Lower lobe of right lung (tissue), 2 donors: ENCODE results near the gene SLC17A8. TPM values are rescaled to one million over a fixed set of nuclear protein-coding genes. Genes with fewer than 3 reads are reported as not detected.

ENCODE experiments used
- ATAC-seq, 2 donors: fragments of 200-7000 bp; cut with Tn5 transposase; one replicate each; pipeline ENCODE4 v1.9.1; 2020 to 2022; ENCODE audit warnings: mild to moderate bottlenecking in 2 of 2, moderate library complexity in 2 of 2
- DNase-seq: peaks from one replicate; pipeline ENCODE4 v3.0.0-alpha.2; 2020
- H3K27ac ChIP-seq: fragments of 200-600 bp; one replicate; pipeline ENCODE4 v1.8.0; 2022
- H3K27me3 ChIP-seq: fragments of 200-600 bp; one replicate; pipeline ENCODE4 v1.8.0; 2022; ENCODE audit warnings: low read depth
- H3K36me3 ChIP-seq: fragments of 200-600 bp; one replicate; pipeline ENCODE4 v1.8.0; 2022; ENCODE audit warnings: mild to moderate bottlenecking
- H3K4me1 ChIP-seq: fragments of 200-600 bp; one replicate; pipeline ENCODE4 v1.8.0; 2022
- H3K4me3 ChIP-seq: fragments of 200-600 bp; one replicate; pipeline ENCODE4 v1.8.0; 2022; ENCODE audit warnings: mild to moderate bottlenecking
- H3K9me3 ChIP-seq: fragments of 200-600 bp; one replicate; pipeline ENCODE4 v1.8.0; 2022
- intact Hi-C: fragments of 100-400 bp; cut with DNase I; formaldehyde crosslinking; loops from one replicate; pipeline ENCODE4 v1.11.0; 2022
- total RNA-seq: library from RNA; stranded (reverse); fragmentation: NEBNext Ultra II Directional; extraction: Animal tissue kit (Norgen Biotek cat#: 25700); gene quantifications from one replicate; pipeline ENCODE4 v1.2.1, GENCODE V29; 2021
- TF ChIP-seq, protein P1 (sequence below): fragments of 200-600 bp; IDR thresholded peaks from one replicate; pipeline ENCODE4 v1.8.0; 2022; ENCODE audit warnings: antibody characterized with exemption, mild to moderate bottlenecking
- donor health status: DM: no; HTN: yes; CAD: no; lungs with severe emphysema.

SLC17A8 gene
- total RNA-seq, 1 donor from 2014 or later = not detected

DNA sequence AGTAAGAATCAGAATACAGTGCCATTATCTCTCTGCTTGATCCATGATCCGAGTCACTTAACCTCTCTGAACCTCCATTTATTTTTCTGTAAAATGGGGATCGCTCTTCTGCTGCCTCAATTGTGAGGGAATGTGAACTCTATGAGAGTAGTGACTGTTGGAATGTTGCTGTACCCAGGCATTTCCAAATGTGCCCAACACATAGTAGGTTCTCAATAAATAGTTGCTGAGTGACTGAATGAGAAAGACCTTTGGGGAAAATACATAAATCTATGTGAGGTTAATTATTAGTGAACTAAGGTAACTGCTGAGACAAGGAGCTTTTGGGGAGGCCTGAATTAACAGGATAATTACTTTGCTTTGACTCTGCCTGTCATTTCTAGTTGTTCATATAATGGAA lies 82.9 kb downstream of the SLC17A8 start:
- intact Hi-C loops = no loop called here
- Histone ChIP-seq H3K4me1 (no peaks in the 10 kb centered on the region), H3K27ac (no peak overlapping the region), H3K9me3 (no peaks in the 10 kb centered on the region), H3K4me3 (no peak overlapping the region), H3K27me3 (no peaks in the 10 kb centered on the region), H3K36me3 (no peaks in the 10 kb centered on the region)
- DNase-seq = no peak
- TF ChIP-seq, protein P1, sequence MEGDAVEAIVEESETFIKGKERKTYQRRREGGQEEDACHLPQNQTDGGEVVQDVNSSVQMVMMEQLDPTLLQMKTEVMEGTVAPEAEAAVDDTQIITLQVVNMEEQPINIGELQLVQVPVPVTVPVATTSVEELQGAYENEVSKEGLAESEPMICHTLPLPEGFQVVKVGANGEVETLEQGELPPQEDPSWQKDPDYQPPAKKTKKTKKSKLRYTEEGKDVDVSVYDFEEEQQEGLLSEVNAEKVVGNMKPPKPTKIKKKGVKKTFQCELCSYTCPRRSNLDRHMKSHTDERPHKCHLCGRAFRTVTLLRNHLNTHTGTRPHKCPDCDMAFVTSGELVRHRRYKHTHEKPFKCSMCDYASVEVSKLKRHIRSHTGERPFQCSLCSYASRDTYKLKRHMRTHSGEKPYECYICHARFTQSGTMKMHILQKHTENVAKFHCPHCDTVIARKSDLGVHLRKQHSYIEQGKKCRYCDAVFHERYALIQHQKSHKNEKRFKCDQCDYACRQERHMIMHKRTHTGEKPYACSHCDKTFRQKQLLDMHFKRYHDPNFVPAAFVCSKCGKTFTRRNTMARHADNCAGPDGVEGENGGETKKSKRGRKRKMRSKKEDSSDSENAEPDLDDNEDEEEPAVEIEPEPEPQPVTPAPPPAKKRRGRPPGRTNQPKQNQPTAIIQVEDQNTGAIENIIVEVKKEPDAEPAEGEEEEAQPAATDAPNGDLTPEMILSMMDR = no peak
- ATAC-seq = no peak

GRCh38 chr12:100442403-100442802 lies 85.5 kb downstream of the SLC17A8 start:
- Histone ChIP-seq H3K4me1 (no peaks in the 10 kb centered on the region), H3K27ac (no peak overlapping the region), H3K36me3 (no peaks in the 10 kb centered on the region), H3K9me3 (no peaks in the 10 kb centered on the region), H3K4me3 (no peak overlapping the region), H3K27me3 (peaks cover 8% of the 10 kb centered on the region)
- no peak for ATAC-seq
- TF ChIP-seq, protein P1 = no peak
- intact Hi-C loops = no loop called here
- DNase-seq = no peak

GRCh38 chr12:100443434-100443833 lies 86.6 kb downstream of the SLC17A8 start:
- Histone ChIP-seq H3K36me3 (no peaks in the 10 kb centered on the region), H3K4me1 (no peaks in the 10 kb centered on the region), H3K27me3 (peaks cover 10% of the 10 kb centered on the region), H3K9me3 (no peaks in the 10 kb centered on the region), H3K27ac (no peak overlapping the region), H3K4me3 (no peak overlapping the region)
- TF ChIP-seq, protein P1 = no peak
- DNase-seq (no peak), ATAC-seq (no peak)
- intact Hi-C loops = no loop called here

DNA sequence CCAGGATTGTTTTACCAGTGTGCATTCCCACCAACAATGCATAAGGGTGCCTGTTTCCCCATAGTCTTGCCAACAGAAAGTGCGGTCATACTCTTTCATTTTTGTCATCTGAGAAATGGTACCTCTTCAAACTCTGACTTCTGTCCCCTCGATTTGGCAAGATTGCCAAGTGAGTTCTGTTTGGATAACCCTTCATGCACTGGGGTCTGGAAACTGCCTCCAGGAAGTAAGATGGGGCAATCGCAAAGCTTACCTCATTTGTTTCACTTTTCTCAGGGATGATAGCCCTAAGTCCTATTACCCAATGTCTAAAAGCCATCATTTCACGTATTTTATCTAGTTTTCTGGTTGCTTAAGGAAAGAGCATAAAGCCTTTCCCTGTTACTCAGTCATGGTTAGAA lies 88.2 kb downstream of the SLC17A8 start:
- DNase-seq = no peak
- intact Hi-C loops = no loop called here
- Histone ChIP-seq H3K4me3 (no peak overlapping the region), H3K27me3 (peaks cover 10% of the 10 kb centered on the region), H3K9me3 (no peaks in the 10 kb centered on the region), H3K36me3 (no peaks in the 10 kb centered on the region), H3K27ac (no peak overlapping the region), H3K4me1 (no peaks in the 10 kb centered on the region)
- no peak for ATAC-seq
- TF ChIP-seq, protein P1 = no peak

DNA sequence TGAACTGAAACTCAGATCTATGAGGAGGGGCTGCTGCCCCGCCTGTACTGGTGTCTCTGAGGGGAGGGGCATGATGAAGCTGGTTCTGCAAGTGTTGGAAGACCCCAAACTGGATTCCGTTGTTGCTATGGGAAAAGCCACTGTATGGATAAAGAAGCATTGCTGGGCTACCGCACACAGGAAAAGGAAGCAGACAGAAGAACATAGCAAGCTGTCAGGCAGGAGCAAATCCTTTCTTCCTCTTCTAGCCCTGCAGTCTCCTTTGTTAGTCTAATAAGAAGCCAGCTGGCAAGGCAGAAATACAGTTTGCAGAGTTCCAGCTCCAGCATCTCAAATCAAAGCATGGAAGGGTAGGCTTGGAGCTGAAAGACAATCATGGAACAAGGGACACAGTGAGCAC lies 90.5 kb downstream of the SLC17A8 start:
- H3K27me3 ChIP-seq = peaks cover 10% of the 10 kb centered on the region
- DNase-seq (no peak), ATAC-seq (no peak)
- no peak overlapping the region for H3K27ac ChIP-seq
- H3K9me3 ChIP-seq = no peaks in the 10 kb centered on the region
- H3K4me3 ChIP-seq = no peak overlapping the region
- H3K36me3 ChIP-seq = no peaks in the 10 kb centered on the region
- TF ChIP-seq, protein P1 = no peak
- no peaks in the 10 kb centered on the region for H3K4me1 ChIP-seq
- intact Hi-C loops = no loop called here

DNA sequence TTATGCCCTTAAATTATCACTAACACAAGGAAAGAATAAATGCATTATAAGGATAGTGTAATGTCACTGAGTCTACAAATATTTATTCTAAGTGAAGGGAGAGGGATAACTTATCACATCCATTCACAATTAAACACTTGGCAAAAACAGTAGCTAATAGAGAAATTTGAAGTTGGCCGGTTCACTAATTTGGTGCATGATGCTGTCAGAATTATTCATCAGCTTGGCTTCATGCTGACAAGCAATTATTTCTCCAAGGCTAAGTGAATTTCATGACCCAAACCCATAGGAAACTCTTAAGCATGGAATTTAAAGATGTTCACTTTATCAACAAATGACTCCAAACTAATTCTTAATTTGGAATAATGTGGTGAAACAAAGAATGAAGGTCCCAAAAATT lies 91.8 kb downstream of the SLC17A8 start:
- no peak overlapping the region for H3K4me3 ChIP-seq
- H3K27me3 ChIP-seq = peaks cover 10% of the 10 kb centered on the region
- no peak for DNase-seq
- no peaks in the 10 kb centered on the region for H3K4me1 ChIP-seq
- ATAC-seq = no peak
- no peaks in the 10 kb centered on the region for H3K9me3 ChIP-seq
- TF ChIP-seq, protein P1 = no peak
- no peaks in the 10 kb centered on the region for H3K36me3 ChIP-seq
- no peak overlapping the region for H3K27ac ChIP-seq
- intact Hi-C loops = no loop called here
